HEK293 (cell line): Measurements from ENCODE around the gene DCST2.

Experiments used
- CTCF ChIA-PET: fragments of 350-600 bp; formaldehyde crosslinking; extraction: SDS; loops from one replicate; lab custom pipeline; 2021; ENCODE audit warnings: antibody characterized with exemption; lab: Yijun Ruan, JAX
- POLR2A ChIA-PET: fragments of 300-600 bp; formaldehyde crosslinking; extraction: SDS; loops from one replicate; lab custom pipeline; 2020; ENCODE audit warnings: antibody characterized with exemption, inconsistent platforms; lab: Yijun Ruan, JAX
- H3K27ac ChIP-seq: fragments of 200-500 bp; sonication (Bioruptor generic); 2 replicates; pipeline ENCODE4 v1.5.1; 2014; ENCODE audit warnings: low read depth, low read length, control low read depth, inconsistent platforms; ENCODE audit errors: extremely low read depth
- H3K36me3 ChIP-seq, 2 experiments: fragments of 200-500 bp in 1 of 2; sonication (Bioruptor generic) in 1 of 2; 1 replicate in 1 of 2; 2 replicates in 1 of 2; pipeline ENCODE4 v1.5.1; 2014 to 2017; ENCODE audit warnings: inconsistent platforms in 2 of 2, low read length in 2 of 2; ENCODE audit not compliant: control insufficient read depth in 2 of 2, insufficient read depth in 1 of 2
- H3K4me1 ChIP-seq: fragments of 200-500 bp; sonication (Bioruptor generic); 2 replicates; pipeline ENCODE4 v1.5.1; 2014; ENCODE audit warnings: mild to moderate bottlenecking, low read length, inconsistent platforms; ENCODE audit not compliant: control insufficient read depth, insufficient read depth
- H3K4me3 ChIP-seq: 2 replicates; pipeline ENCODE4 v1.5.1; 2011; ENCODE audit warnings: low read depth, mild to moderate bottlenecking, control low read depth, low read length, moderate library complexity
- H3K9me3 ChIP-seq: fragments of 200-500 bp; sonication (Bioruptor generic); 2 replicates; pipeline ENCODE4 v1.5.1; 2014; ENCODE audit warnings: low read depth, low read length, inconsistent platforms; ENCODE audit not compliant: control insufficient read depth, insufficient read depth
- FEZF1 ChIP-seq: fragments of 450-650 bp; formaldehyde crosslinking; IDR thresholded peaks from 2 replicates; pipeline ENCODE4 v1.5.1; 2016; ENCODE audit warnings: missing biosample characterization, missing genetic modification characterization
- GLIS2 ChIP-seq: fragments of 450-650 bp; formaldehyde crosslinking; IDR thresholded peaks from 2 replicates; pipeline ENCODE4 v1.5.1; 2016; ENCODE audit warnings: missing biosample characterization, missing genetic modification characterization
- HOXC10 ChIP-seq: sonication (generic); formaldehyde crosslinking; IDR thresholded peaks from 2 replicates; pipeline ENCODE4 v1.8.1; 2023; ENCODE audit warnings: mild to moderate bottlenecking, missing genetic modification reagents
- SETDB1 ChIP-seq: IDR thresholded peaks from one replicate; pipeline ENCODE4 v1.6.1; 2017; ENCODE audit warnings: mild to moderate bottlenecking, low read length, moderate library complexity, mixed read lengths; ENCODE audit not compliant: insufficient read length
- ZBTB20 ChIP-seq: fragments of 450-650 bp; formaldehyde crosslinking; IDR thresholded peaks from 2 replicates; pipeline ENCODE4 v1.5.1; 2016; ENCODE audit warnings: missing biosample characterization, missing genetic modification characterization
- ZNF132 ChIP-seq: fragments of 450-650 bp; formaldehyde crosslinking; IDR thresholded peaks from 2 replicates; pipeline ENCODE4 v1.5.1; 2017; ENCODE audit warnings: missing biosample characterization, missing genetic modification characterization, borderline replicate concordance
- ZNF174 ChIP-seq: fragments of 450-650 bp; formaldehyde crosslinking; IDR thresholded peaks from 2 replicates; pipeline ENCODE4 v1.5.0; 2017; ENCODE audit warnings: missing biosample characterization, mild to moderate bottlenecking, missing genetic modification characterization
- ZNF211 ChIP-seq: fragments of 450-650 bp; formaldehyde crosslinking; IDR thresholded peaks from 2 replicates; pipeline ENCODE4 v1.5.1; 2016; ENCODE audit warnings: low read depth, missing biosample characterization, missing genetic modification characterization
- ZNF335 ChIP-seq: fragments of 450-650 bp; formaldehyde crosslinking; conservative IDR thresholded peaks from 2 replicates; pipeline ENCODE4 v1.5.1; 2016; ENCODE audit warnings: missing biosample characterization, missing genetic modification characterization
- ZNF354C ChIP-seq: fragments of 450-650 bp; formaldehyde crosslinking; IDR thresholded peaks from 2 replicates; pipeline ENCODE4 v1.5.1; 2016; ENCODE audit warnings: missing biosample characterization, missing genetic modification characterization, low read depth, borderline replicate concordance
- ZNF394 ChIP-seq: fragments of 450-650 bp; formaldehyde crosslinking; IDR thresholded peaks from 2 replicates; pipeline ENCODE4 v1.5.1; 2016; ENCODE audit warnings: missing biosample characterization, missing genetic modification characterization, mild to moderate bottlenecking, moderate library complexity, borderline replicate concordance
- ZNF404 ChIP-seq: fragments of 450-650 bp; formaldehyde crosslinking; IDR thresholded peaks from 2 replicates; pipeline ENCODE4 v1.5.1; 2017; ENCODE audit warnings: missing biosample characterization, missing genetic modification characterization
- ZNF416 ChIP-seq: fragments of 450-650 bp; formaldehyde crosslinking; IDR thresholded peaks from 2 replicates; pipeline ENCODE4 v1.5.1; 2016; ENCODE audit warnings: missing biosample characterization, missing genetic modification characterization
- ZNF596 ChIP-seq: fragments of 450-650 bp; IDR thresholded peaks from 2 replicates; pipeline ENCODE4 v1.5.0; 2018; ENCODE audit warnings: missing biosample characterization, mild to moderate bottlenecking, missing genetic modification characterization, moderate library complexity
- ZNF623 ChIP-seq: fragments of 450-650 bp; formaldehyde crosslinking; IDR thresholded peaks from 2 replicates; pipeline ENCODE4 v1.5.1; 2016; ENCODE audit warnings: missing biosample characterization, missing genetic modification characterization
- ZNF624 ChIP-seq: fragments of 450-650 bp; formaldehyde crosslinking; IDR thresholded peaks from 2 replicates; pipeline ENCODE4 v1.5.1; 2017; ENCODE audit warnings: missing biosample characterization, missing genetic modification characterization
- TF ChIP-seq, protein P1 (sequence below): fragments of 450-650 bp; IDR thresholded peaks from 2 replicates; pipeline ENCODE4 v1.5.1; 2018; ENCODE audit warnings: missing biosample characterization, missing genetic modification characterization
- TF ChIP-seq, protein P2 (sequence below): fragments of 450-650 bp; formaldehyde crosslinking; conservative IDR thresholded peaks from 2 replicates; pipeline ENCODE4 v1.5.1; 2016; ENCODE audit warnings: low read depth, missing biosample characterization, missing genetic modification characterization

Gene DCST2

DNA sequence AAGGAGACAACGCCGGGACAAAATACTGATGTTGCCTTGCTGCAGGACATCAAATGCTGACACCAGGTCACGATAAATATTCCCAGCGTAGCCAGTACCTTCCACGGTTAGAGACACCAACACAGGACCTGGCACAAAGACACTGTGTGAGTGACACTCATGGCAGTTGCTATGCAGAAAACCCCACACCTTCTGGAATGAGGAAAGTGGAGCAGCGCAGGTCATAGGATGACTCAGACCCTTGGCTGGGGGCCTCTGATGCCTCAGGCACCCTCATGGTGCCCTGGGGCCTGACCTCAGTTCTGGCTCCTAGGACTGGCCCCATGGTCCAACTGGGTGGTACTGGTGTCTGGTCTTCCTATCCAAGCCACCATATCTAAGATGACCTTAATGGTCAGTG lies 7.0 kb downstream of the DCST2 start:
- no peaks in the 10 kb centered on the region for H3K9me3 ChIP-seq
- TF ChIP-seq, protein P1, sequence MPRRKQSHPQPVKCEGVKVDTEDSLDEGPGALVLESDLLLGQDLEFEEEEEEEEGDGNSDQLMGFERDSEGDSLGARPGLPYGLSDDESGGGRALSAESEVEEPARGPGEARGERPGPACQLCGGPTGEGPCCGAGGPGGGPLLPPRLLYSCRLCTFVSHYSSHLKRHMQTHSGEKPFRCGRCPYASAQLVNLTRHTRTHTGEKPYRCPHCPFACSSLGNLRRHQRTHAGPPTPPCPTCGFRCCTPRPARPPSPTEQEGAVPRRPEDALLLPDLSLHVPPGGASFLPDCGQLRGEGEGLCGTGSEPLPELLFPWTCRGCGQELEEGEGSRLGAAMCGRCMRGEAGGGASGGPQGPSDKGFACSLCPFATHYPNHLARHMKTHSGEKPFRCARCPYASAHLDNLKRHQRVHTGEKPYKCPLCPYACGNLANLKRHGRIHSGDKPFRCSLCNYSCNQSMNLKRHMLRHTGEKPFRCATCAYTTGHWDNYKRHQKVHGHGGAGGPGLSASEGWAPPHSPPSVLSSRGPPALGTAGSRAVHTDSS (tag by site-specific recombination) = no peak
- TF ChIP-seq GLIS2 (no peak), ZNF623 (tag by site-specific recombination) (no peak), ZNF174 (tag by site-specific recombination) (no peak), ZNF211 (no peak), ZNF624 (no peak), ZNF416 (no peak), ZBTB20 (tag by site-specific recombination) (no peak), ZNF394 (tag by site-specific recombination) (no peak), ZNF132 (tag by site-specific recombination) (no peak), HOXC10 (CRISPR knock-in tag) (no peak), FEZF1 (tag by site-specific recombination) (no peak), ZNF596 (tag by site-specific recombination) (no peak), SETDB1 (no peak), ZNF354C (tag by site-specific recombination) (no peak)
- CTCF ChIA-PET = interaction anchor here (1.9 kb wide), 1 partner anchor 9 kb away, joined by 6 read pairs; no protein-coding TSS in a partner anchor
- POLR2A ChIA-PET = no interaction called here
- H3K4me3 ChIP-seq = no peak overlapping the region
- H3K27ac ChIP-seq = no peak overlapping the region
- no peaks in the 10 kb centered on the region for H3K36me3 ChIP-seq
- no peaks in the 10 kb centered on the region for H3K4me1 ChIP-seq

DNA sequence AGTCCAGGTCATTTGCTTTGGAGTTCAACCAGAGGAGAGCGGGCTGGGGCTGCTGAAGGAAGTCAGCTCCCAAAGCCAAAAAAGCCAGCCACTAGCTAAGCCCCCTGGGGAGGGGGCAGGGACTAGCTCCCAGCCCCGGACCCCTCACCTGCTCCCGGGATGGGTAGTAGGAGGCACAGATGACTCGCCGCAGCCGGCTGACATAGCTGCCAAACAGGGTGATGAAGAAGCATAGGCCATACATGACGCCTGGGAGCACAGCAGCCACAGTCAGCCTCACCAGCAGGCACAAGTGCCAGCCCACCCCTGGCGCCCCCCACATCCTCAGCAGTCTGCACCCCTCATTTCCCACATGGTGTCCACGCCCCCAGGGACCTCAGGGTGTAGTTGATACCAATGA lies 7.4 kb downstream of the DCST2 start:
- Histone ChIP-seq H3K9me3 (no peaks in the 10 kb centered on the region), H3K4me3 (no peak overlapping the region), H3K36me3 (no peaks in the 10 kb centered on the region), H3K27ac (no peak overlapping the region), H3K4me1 (no peaks in the 10 kb centered on the region)
- TF ChIP-seq, protein P2, sequence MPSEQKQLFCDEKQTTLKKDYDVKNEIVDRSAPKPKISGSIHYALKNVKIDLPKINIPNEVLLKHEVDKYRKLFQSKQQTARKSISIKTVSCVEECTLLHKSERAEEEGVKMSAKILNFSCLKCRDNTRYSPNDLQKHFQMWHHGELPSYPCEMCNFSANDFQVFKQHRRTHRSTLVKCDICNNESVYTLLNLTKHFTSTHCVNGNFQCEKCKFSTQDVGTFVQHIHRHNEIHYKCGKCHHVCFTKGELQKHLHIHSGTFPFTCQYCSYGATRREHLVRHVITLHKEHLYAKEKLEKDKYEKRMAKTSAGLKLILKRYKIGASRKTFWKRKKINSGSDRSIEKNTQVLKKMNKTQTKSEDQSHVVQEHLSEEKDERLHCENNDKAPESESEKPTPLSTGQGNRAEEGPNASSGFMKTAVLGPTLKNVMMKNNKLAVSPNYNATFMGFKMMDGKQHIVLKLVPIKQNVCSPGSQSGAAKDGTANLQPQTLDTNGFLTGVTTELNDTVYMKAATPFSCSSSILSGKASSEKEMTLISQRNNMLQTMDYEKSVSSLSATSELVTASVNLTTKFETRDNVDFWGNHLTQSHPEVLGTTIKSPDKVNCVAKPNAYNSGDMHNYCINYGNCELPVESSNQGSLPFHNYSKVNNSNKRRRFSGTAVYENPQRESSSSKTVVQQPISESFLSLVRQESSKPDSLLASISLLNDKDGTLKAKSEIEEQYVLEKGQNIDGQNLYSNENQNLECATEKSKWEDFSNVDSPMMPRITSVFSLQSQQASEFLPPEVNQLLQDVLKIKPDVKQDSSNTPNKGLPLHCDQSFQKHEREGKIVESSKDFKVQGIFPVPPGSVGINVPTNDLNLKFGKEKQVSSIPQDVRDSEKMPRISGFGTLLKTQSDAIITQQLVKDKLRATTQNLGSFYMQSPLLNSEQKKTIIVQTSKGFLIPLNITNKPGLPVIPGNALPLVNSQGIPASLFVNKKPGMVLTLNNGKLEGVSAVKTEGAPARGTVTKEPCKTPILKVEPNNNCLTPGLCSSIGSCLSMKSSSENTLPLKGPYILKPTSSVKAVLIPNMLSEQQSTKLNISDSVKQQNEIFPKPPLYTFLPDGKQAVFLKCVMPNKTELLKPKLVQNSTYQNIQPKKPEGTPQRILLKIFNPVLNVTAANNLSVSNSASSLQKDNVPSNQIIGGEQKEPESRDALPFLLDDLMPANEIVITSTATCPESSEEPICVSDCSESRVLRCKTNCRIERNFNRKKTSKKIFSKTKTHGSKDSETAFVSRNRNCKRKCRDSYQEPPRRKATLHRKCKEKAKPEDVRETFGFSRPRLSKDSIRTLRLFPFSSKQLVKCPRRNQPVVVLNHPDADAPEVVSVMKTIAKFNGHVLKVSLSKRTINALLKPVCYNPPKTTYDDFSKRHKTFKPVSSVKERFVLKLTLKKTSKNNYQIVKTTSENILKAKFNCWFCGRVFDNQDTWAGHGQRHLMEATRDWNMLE (tag by site-specific recombination) = no peak
- TF ChIP-seq ZNF404 (tag by site-specific recombination) (no peak), ZNF335 (tag by site-specific recombination) (no peak), ZNF623 (tag by site-specific recombination) (no peak)
- CTCF ChIA-PET = interaction anchor here (1.9 kb wide), 1 partner anchor 9 kb away, joined by 6 read pairs; no protein-coding TSS in a partner anchor
- POLR2A ChIA-PET = no interaction called here
